NCI-H446 (cell line): ENCODE data around the gene C9orf72.
"Not testable (repeated sequence)": the region's sequence is repeated elsewhere in the genome, so short reads cannot be mapped to it uniquely, and the experiment has no call there.

ENCODE experiments used
- DNase-seq, 2 experiments: peaks; one replicate each; lab custom pipeline; 2025; lab: John Stamatoyannopoulos, UW

The C9orf72 gene, protein sequence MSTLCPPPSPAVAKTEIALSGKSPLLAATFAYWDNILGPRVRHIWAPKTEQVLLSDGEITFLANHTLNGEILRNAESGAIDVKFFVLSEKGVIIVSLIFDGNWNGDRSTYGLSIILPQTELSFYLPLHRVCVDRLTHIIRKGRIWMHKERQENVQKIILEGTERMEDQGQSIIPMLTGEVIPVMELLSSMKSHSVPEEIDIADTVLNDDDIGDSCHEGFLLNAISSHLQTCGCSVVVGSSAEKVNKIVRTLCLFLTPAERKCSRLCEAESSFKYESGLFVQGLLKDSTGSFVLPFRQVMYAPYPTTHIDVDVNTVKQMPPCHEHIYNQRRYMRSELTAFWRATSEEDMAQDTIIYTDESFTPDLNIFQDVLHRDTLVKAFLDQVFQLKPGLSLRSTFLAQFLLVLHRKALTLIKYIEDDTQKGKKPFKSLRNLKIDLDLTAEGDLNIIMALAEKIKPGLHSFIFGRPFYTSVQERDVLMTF

DNA sequence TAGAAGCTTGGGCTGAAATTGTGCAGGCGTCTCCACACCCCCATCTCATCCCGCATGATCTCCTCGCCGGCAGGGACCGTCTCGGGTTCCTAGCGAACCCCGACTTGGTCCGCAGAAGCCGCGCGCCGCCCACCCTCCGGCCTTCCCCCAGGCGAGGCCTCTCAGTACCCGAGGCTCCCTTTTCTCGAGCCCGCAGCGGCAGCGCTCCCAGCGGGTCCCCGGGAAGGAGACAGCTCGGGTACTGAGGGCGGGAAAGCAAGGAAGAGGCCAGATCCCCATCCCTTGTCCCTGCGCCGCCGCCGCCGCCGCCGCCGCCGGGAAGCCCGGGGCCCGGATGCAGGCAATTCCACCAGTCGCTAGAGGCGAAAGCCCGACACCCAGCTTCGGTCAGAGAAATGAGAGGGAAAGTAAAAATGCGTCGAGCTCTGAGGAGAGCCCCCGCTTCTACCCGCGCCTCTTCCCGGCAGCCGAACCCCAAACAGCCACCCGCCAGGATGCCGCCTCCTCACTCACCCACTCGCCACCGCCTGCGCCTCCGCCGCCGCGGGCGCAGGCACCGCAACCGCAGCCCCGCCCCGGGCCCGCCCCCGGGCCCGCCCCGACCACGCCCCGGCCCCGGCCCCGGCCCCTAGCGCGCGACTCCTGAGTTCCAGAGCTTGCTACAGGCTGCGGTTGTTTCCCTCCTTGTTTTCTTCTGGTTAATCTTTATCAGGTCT is at the start of gene C9orf72:
C9orf72 (minus strand) TSS at position 564 of the 716 bp plus-strand sequence. CDS start 6,361 bp downstream, outside the sequence.
- peak in 1 of 2 experiments; percentile 87 for DNase-seq

DNA sequence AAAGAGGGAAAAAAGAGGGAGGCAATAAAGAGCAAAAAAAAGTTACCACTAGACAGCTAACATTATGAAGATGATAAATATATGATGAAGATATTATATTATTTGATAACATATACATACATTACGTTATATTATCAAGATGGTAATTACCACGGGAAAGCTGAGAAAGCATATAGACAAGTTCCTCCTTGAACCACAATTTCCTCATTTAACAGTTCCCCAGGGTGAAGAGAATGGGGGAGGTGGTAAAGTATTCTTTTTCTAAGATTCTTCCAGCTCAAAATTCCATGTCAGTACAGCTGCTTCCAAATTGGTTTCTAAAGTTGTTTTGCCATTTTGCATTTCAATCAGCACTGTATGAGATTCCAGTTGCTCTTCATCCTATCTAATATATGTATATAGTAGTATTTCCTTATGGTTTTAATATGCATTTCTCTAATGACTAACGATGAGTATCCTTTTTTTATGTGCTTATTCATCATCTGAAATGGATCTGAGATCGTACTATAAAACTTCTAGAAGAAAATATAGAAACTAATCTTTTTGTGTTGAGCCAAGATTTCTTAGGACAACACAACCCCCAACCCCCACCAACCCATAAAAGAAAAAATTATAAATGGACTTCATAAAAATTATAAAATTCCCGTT is 49.5 kb upstream of the C9orf72 start:
- no peak for DNase-seq

DNA sequence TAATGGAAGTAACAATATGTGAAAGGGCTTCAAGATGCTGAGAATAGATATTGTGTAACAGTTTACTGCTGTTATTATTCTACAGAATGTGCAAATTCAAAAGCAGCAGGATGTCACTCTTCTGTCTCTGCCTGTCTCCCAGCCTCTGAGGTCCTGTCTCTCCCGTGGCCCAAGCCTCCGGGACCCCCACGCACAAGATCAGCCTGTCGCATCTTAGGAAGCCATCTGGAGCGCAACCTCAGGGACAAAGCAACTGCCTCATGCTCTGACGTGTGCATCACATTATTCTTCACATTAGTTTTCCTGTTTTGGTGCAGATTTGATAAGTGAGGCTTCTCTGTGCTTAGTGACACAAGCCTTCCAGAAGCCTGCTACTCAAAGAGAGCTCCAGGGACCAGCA is 46.5 kb upstream of the C9orf72 start:
- no peak for DNase-seq

DNA sequence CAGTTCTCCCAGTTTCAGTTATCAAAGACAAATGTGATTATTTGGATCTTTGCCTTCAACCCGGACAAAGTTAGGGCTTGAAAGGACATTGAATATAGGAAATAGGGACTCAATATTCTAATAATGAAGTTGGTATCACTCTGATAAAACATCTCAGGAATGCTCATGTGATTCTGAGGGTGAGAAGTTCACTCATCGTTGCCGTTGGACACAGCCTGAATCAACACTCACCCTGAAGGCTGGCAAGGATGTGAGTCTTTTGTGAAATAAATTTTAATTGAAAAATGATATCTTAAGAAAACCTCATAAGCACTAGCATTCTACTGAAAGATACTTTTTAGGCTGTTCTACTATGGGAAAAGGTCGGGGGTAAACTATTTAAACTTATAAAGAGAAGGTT is 44.8 kb upstream of the C9orf72 start:
- no peak for DNase-seq

DNA sequence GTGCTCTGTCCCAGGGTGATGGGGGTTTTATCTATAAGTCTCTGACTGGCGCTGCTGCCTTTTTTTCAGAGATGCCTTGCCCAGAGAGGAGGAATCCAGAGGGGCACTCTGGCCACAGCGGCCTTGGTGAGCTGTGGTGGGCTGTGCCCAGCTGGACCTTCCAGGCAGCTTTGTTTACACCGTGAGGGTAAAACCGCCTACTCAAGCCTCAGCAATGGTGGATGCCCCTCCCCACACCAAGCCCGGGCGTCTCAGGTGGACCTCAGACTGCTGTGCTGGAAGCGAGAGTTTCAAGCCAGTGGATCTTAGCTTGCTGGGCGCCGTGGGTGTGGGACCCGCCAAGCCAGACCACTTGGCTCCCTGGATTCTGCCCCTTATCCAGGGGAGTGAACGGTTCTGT is 41.3 kb upstream of the C9orf72 start:
- DNase-seq: no peak

DNA sequence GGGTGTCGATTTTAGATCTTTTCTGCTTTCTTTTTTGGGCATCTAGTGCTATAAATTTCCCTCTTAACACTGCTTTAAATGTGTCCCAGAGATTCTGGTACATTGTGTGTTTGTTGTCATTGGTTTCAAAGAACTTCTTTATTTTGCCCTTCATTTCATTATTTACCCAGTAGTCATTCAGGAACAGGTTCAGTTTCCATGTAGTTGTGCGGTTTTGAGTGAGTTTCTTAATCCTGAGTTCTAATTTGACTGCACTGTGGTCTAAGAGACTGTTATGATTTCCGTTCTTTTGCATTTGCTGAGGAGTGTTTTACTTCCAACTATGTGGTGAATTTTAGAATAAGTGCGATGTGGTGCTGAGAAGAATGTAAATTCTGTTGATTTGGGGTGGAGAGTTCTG is 38.8 kb upstream of the C9orf72 start:
- DNase-seq: not testable (repeated sequence)

DNA sequence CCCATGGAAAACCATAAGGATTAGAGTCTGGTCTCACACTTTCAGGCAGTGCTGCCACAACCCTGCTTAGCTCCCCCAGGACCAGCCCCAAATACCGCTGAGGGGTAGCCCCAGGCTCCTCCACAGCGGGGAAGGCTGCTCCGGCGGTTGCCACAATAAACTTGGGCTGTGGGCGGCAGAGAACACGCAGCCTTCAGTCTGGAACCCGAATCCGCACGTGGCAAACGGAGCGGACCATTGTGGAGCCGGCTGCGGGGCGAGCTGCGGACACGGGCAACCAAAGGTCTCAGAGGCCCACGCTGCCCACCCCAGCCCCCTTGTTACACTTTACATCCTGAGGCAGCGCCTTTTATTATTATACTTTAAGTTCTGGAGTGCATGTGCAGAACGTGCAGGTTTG is 37.3 kb upstream of the C9orf72 start:
- DNase-seq: no peak

DNA sequence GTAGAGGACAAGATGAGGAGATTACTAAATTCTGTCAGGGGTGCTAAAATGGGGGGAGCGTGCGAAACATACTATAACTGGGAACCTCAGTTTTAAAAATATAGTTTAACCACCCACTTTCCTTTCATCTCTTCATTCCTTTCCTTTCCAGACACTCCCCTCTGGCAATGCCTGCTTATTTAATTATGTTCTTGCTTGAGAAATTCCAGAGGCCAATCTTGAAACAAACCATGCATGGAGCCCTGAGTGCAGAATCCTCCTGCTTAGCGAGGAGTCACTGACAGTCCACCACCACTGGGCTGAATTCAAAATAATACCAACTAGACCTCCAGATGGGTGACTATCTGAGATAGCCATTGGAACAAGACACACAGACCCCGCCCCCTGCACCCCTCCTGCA is 29.7 kb upstream of the C9orf72 start:
- no peak for DNase-seq

DNA sequence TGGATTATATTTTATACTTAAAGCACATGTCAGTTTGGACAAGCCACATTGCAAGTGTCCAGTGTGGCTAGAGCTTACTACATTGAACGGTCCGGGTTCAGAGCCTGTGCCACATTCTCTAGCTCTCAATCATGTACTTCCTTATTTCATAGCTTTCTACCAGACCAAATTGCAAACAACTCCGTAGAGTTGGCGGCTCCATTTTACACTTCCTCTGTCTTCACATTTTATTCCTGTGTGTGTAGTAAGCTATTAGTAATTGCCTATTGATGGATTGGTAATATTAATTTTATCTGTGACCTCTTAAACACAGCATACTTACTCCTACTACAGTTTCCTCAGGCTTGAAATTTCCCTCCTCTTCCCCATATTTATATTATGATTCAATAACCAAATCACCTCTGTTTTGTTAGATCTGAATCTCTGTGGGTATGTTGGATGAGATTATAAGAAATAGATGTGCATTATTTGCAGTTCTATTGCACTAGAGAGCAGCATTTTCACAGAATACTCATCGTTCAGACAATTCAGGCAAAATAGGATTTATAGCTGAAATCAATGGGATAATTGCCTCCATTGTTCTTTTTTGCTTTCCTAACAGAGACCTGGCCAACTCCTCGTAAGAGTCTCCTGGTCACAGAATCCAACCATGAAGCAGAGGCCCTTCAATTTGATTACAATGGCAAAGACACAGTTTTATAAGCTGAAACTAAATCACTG is 29.0 kb upstream of the C9orf72 start:
- no peak for DNase-seq

DNA sequence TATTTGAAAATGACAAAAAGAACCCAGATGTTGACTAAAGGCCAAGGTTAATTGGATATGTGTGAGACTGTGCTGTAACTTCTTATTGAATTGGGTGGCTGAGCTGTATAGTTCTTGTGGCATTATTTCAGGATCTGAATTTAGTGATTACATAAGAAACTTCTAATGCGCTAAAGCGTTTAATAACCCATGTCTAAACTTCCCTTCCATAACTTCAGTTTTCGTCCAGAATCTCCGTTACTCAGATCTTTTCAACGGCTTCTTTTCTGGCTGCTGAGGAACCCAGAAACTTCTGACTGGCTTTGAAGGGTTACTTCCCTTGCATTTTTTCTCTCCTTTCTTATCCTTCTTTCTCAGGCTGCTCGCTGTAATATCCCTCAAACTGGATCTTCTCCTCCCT is 28.1 kb upstream of the C9orf72 start:
- no peak for DNase-seq

DNA sequence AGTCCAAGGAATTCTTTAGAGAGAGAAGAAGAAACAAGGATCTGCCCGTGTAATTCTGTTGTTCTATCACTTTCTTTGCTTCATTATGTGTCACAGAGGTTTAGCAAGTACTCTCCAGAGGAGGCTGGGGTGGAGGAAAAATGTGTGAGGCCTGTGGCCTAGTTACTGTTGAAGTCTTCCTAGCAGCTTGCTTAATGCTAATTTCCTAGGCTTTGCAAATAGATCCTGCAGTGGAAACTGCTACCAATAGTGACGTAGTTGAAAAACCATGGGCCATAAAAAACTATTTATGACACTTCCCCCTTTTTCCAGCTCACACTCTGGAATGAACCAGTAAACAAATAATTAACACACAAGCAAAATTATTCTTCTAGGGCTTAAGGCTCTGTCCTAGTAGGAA is 27.0 kb upstream of the C9orf72 start:
- no peak for DNase-seq

DNA sequence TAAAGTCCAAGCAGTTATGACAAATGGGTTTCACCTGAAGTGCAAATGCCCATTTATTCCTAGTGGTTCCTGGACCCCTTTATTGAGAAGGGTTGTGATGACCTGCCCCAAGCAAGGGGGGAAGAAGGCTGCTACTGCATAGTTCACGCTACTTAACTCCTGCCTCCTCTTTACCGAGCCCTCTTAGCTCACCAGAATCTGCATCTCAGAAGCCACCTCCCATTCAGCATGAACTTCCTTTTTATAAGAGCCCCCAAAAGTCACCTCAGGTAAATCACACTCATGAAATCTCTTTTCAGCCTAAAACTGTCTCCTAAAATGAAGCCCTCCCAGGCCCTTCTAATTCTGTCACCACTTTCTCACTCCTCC is 26.6 kb upstream of the C9orf72 start:
- no peak for DNase-seq

DNA sequence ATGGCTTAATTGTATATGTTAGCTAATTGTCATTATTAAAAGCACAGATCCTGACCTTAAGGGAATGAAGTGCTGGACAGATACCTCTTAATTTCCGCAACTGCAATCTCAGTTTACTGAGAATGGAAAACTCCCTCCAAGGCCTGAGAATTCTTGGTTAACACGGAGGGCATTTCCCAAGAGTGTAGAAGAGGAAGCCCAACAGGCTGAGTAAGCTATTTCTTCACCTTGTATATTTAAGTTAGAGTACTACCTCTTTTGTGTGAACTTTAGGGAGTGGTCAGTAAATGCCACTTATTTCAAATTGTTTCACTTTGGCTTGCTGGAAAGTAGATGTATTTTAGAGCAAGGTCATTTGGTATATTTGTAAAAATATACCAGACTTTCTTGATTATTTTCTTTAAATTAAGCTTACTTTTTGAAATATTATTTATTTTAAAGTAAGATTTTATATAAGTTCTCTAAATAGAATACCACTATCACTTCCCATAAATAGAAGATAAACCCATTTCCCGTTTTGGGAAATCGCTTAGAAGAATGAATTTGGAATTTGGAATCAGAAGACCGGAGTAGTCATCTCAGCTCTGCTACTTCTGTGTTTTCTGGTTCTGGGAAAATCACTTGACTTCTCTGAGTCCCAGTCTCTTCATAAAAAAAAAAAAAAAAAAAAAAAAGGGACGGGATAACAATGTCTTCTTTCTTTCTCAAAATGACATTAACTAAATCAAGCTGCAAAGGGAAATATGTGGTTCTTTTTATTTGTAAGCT is 26.0 kb upstream of the C9orf72 start:
- DNase-seq: no peak

DNA sequence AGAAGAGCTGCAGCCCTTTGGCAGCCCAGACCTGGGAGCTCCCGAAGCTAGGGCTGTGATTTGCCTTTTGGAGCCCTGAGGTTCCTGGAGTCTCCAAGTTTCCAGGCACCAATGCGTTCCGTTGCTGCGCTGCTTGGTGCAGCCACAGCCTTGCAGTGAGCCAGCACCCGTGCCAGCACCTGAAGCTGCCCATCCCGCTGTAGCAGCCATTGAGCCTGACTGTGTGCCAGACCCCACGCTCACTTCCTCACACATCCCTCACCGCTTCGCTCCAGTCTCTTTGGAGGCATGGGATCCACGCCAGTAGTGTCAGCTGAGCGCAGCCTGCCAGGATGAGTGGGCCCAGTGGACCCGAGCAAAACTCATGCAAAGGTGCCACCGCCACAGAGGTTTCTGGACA is 22.5 kb upstream of the C9orf72 start:
- DNase-seq: no peak

DNA sequence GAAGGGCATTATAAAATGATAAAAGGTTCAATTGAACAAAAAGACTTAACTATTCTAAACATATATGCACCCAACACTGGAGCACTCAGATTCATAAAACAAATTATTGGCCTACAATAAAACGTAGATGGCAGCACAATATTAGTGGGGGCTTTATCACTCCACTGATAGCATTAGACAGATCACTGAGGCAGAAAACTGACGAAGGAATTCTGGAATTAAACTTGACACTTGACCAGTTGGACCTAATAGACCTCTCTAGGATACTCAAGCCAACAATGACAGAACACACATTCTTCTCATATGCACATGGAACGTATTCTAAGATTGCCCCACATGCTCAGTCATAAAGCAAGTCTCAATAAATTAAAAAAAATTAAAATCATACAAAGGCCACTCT is 18.4 kb upstream of the C9orf72 start:
- DNase-seq: no peak

DNA sequence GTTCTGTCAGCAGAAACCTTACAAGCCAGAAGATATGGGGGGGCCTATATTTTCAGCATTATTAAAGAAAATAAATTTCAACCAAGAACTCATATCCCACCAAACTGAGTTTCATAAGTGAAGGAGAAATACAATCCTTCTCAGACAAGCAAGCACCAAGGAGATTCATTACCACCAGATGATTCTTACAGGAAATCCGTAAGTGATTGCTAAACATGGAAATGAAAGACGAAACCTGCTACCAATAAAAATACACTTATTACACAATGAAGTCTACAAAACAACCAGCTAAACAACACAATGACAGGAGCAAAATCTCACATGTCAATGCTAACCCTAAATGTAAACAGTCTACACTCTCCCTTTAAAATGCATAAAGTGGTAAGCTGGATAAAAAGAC is 17.8 kb upstream of the C9orf72 start:
- no peak for DNase-seq

DNA sequence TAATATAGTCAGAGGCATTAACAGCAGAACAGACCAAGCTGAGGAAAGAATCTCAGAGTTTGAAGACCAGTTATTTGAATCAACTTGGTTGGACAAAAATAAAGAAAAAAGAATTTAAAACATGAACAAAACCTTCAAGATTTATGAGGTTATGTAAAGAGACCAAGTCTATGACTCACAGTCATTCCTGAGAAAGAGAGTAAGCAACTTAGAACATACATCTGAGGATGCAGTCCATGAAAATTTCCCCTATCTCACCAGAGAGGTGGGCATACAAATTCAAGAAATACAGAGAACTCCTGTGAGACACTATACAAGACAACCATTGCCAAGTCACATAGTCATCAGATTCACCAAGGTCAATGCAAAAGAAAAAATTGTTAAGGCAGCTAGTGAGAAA is 17.4 kb upstream of the C9orf72 start:
- DNase-seq: no peak

DNA sequence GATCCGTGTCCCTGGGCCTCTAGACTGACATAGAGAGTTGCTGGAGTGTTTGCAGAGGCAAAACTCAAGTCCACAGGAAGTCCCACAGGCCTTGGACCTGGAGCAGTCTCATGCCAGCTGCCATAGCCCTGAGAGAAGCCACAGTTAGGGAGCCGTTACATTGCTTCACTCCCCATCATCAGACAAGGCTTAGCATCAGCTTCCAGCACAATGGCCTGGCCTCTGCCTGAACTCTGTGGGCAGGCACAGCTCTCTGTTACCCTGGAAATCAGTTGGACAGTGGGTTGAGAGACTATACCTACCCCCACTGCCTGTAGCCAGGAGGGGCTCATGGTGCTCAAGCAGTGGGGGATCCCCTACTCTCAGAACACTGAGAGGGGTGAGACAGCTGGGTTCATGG is 16.2 kb upstream of the C9orf72 start:
- no peak for DNase-seq

DNA sequence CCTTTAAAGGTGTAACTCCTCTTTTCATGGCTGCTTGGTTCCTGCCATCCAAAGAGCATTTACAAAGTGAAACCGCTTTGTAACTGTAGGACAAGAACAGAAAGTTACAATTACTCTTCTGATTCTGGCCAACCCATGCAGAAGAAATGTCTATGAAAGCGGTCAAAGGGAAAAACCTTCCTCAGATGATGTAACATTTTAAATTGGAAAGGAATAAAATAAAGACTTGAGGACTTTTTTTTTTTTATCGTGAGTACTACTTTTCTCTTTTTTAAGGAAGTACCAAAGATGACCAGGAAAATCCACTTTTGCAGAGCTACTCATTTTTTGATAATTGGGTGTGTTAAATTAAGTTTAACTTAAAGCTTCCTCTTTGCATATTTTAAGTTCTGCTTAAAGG is 13.0 kb upstream of the C9orf72 start:
- DNase-seq: no peak

DNA sequence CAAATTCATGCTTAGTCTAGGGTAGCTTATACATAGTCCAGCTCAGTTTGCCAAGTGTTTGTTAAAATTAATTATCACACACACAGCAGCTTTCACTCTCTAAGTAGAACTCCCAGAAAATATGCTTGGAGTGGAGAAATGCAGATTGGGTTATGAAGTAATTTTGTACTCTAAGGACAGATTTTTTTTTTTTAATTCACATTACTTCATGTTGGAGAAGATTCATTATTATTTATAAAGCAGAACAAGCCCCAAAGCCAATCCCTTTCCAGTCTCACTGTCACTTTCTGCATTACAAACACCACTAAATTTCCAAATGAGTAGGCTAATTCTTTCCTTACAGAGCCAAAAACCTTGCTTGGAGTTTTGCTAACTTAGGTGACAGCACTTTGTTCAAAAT is 11.7 kb upstream of the C9orf72 start:
- no peak for DNase-seq

DNA sequence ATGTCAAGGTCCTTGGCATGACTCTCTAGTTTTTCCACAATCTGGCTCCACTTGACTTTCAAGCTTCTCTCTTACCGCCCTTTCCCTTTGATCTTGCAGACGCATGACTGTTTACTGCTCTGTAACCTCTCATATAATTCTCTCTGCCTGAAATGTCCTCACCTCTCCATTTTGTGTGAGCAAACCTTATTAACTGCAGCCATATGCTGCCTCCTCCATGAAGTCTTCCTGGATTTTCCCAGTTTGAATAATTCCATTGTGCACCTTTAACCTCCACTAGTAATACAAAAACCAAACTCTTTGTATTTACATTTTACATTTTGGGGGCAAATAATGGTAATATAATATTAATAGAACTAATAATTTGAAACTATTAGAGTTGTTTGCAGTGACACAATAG is 9.5 kb upstream of the C9orf72 start:
- no peak for DNase-seq

DNA sequence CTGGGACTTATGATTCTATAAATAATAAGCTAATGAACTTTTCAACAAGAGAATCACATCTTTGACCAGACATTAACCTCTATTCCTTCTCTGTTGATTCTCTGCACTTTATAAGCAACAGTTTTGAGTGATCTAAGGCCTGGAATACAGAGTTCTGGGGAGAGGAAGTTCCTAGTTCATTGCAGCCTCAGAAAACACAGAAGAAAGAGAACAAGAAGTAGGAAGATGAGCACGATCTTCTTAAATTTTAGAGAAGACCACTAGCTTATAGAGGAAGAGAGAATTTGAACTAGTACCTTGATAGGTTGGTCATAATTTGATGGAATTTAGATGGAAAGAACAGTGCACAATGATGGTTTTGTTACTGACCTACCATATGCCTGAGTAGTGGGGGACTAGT is 8.5 kb upstream of the C9orf72 start:
- DNase-seq: no peak
